Pons (tissue), 1 donor: ENCODE data around the gene AP5B1.
"Not testable (repeated sequence)": the region's sequence is repeated elsewhere in the genome, so short reads cannot be mapped to it uniquely, and the experiment has no call there.

Experiments used
- DNase-seq: peaks from one replicate; pipeline ENCODE4 v3.0.0-alpha.2; 2016; ENCODE audit warnings: low spot score

AP5B1 gene

DNA sequence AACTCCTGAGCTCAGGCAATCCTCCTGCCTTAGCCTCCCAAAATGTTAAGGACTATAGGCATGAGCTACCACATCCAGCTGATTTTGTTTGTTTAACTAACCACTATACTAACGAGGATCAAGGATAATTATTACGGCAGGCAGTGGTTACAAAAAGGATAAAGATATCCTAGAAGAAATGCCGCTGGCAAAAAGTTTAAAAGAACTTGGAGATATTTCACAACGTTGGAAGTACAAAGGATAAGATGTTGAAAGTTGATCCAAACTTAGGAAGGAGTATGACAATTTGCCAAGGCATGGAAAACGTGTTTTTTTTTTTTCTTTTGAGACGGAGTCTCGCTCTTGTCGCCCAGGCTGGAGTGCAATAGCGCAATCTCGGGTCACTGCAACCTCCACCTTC lies 13.4 kb downstream of the AP5B1 start:
- no peak for DNase-seq

- no peak for DNase-seq
Observed at GRCh38 chr11:65766535-65766934, 14.2 kb downstream of the AP5B1 start.

DNA sequence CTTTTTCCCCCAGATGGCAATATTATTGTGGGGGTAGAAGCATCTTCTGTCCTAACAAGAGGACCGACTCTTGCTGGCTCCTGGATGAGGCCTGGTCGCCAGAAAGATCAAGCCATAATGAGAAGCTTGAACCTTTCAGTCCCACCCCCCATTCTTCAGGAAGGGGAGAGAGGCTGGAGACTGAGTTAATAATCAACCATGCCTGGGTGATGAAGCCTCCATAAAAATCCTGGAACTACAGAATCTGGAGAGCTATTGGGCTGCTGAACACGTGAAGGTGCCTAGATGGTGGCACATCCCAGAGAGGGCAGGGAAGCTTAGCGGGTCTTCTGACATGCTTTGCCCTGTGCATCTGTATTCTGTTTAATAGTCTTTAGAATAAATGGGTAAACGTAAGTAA lies 16.3 kb downstream of the AP5B1 start:
- DNase-seq: no peak

GRCh38 chr11:65762816-65763215 lies 18.0 kb downstream of the AP5B1 start:
- not testable (repeated sequence) for DNase-seq

GRCh38 chr11:65762169-65762568 lies 18.6 kb downstream of the AP5B1 start:
- not testable (repeated sequence) for DNase-seq

DNA sequence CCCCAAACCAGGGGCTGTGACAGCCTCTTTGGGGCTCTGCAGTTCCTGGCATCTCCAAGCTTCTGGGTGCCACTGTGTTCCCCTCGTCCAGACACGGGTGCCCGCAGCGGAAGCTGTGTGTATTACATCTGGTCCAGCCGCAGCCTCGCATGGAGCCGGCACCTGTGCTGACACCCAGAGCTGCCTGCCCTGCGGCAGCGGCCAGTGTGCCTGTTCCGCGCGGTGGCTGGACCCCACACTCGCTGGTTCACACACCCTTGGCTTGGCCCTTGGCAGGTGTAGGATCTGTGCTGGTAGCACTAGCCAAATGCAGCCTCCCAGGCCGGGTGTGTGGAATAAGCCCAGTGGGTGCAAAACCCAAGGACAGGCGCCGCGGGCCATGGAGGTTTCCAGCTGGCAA lies 35.7 kb downstream of the AP5B1 start:
- no peak for DNase-seq

DNA sequence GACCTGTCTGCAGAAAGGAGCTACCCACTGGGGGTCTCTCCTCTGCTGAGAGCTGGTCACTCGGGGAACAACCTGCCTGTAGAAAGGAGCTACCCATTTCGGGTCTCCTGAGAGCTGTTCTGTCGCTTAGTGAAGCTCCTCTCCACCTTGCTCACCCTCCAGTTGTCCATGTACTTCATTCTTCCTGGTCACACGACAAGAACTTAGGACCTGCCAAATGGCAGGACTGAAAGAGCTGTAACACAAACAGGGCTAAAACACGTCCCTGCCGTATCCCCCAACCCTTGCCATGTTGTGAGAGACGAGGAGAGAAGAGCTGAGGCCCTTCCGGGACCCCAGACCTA lies 36.1 kb downstream of the AP5B1 start:
- no peak for DNase-seq

DNA sequence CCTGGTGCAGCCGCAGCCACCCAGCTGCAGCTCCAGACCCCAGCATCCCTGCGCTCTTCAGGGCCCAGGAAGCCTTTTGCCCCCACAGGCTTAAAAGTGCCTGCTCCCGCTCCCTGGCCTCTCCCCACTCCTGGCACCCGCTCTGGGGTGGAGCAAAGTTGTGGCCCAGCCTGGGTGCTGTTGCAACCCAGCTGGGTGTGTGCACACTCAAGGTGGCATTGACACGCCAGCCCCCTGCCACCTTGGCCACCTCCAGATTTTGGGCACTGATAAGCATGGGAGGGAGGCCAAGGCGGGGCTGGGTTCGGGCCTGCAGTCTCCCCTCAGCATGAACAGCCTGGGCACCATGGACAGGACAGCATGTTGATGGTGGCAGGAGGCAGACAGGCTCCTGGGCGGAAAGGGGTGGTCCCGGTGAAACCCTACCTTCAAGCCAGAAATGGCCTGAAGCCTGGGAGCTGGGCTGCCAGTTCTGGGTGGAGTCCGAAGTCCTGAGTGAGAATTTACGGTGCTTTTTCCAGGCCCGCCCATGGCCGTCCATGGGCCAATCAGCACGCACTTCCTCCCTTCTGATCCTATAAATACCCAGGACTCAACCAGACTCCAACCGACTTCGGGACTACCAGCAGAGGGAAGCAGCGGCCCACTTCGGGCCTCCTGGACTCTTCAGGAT lies 36.6 kb downstream of the AP5B1 start:
- DNase-seq: peak; percentile 4

- DNase-seq: no peak
Observed at GRCh38 chr11:65743681-65744025, 37.1 kb downstream of the AP5B1 start.

DNA sequence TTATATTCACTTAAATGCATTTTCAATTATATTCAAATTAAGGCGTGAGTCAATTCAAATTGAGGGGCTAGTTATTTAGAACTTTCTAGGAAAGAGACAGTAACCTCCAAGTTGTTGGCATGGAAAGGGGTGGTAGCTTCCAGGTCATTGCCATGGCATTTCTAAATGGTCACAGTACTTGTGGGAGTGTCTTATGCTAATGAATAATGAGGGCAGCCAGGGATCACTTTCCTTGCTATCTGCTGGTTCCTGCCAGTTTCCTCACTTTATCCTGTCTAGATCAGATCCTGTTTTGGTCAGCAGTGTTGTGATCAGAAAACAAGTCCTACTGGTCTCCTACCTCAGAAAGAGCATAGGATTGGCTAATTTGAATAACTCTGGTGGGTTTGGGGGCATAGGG lies 38.4 kb downstream of the AP5B1 start:
- no peak for DNase-seq

DNA sequence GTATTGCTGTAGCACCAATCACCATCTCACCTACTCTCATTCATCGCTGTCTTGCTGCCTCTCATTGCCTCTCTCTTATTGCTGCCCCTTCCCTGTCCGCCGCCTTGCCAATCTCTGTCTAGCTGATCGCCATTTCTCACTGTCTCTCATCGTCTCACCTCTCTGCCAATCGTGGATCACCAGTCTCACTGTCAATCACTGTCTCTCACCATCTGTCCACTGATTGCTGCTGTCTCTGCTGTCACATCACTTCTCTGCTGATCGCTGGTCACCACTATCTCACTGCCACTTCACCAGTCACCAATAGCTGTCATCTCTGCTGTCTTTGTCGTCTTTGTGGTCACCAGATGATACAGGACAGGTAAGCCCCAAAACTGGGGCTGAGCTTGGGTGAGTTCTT lies 39.6 kb downstream of the AP5B1 start:
- DNase-seq: no peak

DNA sequence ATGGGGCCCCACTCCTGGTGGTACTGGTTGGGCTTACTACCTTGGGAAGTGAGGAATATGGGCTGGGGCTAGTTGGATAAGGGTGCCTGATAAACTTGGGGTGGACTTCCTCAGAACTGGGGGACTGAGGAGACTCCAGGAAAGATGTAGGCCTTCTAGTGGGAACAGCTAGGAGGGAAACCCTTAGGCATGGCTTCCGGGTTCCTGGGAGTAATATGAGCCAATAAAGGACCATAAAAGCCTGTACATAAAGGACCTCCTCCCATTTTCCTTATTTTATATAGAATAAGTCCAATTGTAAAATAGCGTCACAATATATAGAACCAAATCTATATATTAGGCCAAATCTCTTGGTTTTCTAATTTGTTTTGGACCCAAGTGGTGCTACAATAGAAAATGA lies 41.8 kb downstream of the AP5B1 start:
- DNase-seq: no peak

GRCh38 chr11:65736810-65737209 lies 44.0 kb downstream of the AP5B1 start:
- DNase-seq: no peak

GRCh38 chr11:65735111-65735510 lies 45.7 kb downstream of the AP5B1 start:
- DNase-seq: not testable (repeated sequence)

GRCh38 chr11:65730461-65730860 lies 50.3 kb downstream of the AP5B1 start:
- no peak for DNase-seq

DNA sequence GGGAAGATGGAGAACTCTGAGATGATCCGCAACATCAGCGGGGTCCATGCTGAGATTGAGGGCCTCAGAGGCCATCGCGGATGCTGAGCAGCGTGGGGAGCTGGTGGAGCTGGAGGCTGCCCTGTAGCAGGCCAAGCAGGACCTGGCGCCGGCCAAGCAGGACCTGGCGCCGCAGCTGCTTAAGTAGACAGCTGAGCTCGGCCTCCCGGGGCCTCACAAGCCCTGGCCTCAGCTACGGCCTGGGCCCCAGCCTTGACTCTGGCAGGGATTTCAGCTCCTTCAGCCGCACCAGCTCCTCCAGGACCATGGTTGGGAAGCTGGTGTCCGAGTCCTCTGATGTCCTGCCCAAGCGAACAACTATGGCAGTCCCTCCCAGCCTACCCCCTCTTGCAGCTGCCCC lies 52.9 kb downstream of the AP5B1 start:
- DNase-seq: no peak

GRCh38 chr11:65726660-65727059 lies 54.1 kb downstream of the AP5B1 start:
- DNase-seq: no peak
